Smooth muscle cell of the brain vasculature (primary cell): ENCODE results near the gene PCSK6.
"Not testable (repeated sequence)": the region's sequence is repeated elsewhere in the genome, so short reads cannot be mapped to it uniquely, and the experiment has no call there.

ENCODE experiments used
- DNase-seq: peaks from one replicate; pipeline ENCODE4 v3.0.0-alpha.2; 2012; ENCODE audit warnings: low read depth, low spot score

Gene PCSK6

GRCh38 chr15:101378879-101379278, 110.6 kb downstream of the PCSK6 start:
- DNase-seq = no peak

GRCh38 chr15:101378171-101378755, 111.2 kb downstream of the PCSK6 start:
- DNase-seq = no peak

- DNase-seq = no peak
Measured at GRCh38 chr15:101376615-101377395, 112.7 kb downstream of the PCSK6 start.

- DNase-seq = not testable (repeated sequence)
Measured at GRCh38 chr15:101375006-101375405, 114.5 kb downstream of the PCSK6 start.

GRCh38 chr15:101374326-101374725, 115.2 kb downstream of the PCSK6 start:
- DNase-seq = no peak

GRCh38 chr15:101373577-101373976, 115.9 kb downstream of the PCSK6 start:
- no peak for DNase-seq

GRCh38 chr15:101372960-101373525, 116.5 kb downstream of the PCSK6 start:
- DNase-seq = no peak

GRCh38 chr15:101372149-101372577, 117.3 kb downstream of the PCSK6 start:
- no peak for DNase-seq

GRCh38 chr15:101371519-101371918, 118.0 kb downstream of the PCSK6 start:
- no peak for DNase-seq

GRCh38 chr15:101371081-101371480, 118.4 kb downstream of the PCSK6 start:
- DNase-seq = no peak

GRCh38 chr15:101370330-101371024, 119.0 kb downstream of the PCSK6 start:
- DNase-seq = no peak

- DNase-seq = no peak
Measured at GRCh38 chr15:101369676-101370075, 119.8 kb downstream of the PCSK6 start.

- DNase-seq = no peak
Measured at GRCh38 chr15:101368861-101369642, 120.5 kb downstream of the PCSK6 start.

GRCh38 chr15:101368086-101368780, 121.3 kb downstream of the PCSK6 start:
- no peak for DNase-seq

GRCh38 chr15:101366853-101367252, 122.7 kb downstream of the PCSK6 start:
- DNase-seq = no peak

- DNase-seq = no peak
Measured at GRCh38 chr15:101362986-101363566, 126.4 kb downstream of the PCSK6 start.

- DNase-seq = no peak
Measured at GRCh38 chr15:101362359-101362758, 127.1 kb downstream of the PCSK6 start.

- DNase-seq = no peak
Measured at GRCh38 chr15:101361418-101361817, 128.1 kb downstream of the PCSK6 start.

GRCh38 chr15:101359365-101359947, 130.1 kb downstream of the PCSK6 start:
- DNase-seq = no peak

- no peak for DNase-seq
Measured at GRCh38 chr15:101358895-101359294, 130.6 kb downstream of the PCSK6 start.
